ENCODE measurements around the gene SMKR1.

DNA sequence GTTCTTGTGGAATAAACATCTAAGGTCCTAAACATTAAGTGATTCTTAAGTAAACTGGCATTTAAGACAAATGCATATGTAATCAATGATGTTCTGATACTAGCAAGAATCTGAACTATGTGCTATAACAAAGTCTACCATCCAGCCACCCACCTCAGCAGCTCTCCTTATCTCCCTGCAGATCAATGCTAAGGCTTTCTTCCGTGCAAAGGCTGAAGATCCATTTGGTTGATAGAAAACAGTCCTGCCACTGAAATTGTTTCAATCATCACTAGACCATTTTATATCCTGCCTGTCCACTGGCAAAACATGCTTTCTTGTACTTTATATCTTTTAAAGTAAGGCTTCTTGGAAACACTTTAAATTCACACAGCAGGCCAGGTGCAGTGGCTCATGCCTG is 6.3 kb upstream of the SMKR1 start:
- no peak for TF ChIP-seq SIRT6 (IDR thresholded peaks at IDR 0.05; ENCODE audit: low read length)
- TF ChIP-seq, protein P1, sequence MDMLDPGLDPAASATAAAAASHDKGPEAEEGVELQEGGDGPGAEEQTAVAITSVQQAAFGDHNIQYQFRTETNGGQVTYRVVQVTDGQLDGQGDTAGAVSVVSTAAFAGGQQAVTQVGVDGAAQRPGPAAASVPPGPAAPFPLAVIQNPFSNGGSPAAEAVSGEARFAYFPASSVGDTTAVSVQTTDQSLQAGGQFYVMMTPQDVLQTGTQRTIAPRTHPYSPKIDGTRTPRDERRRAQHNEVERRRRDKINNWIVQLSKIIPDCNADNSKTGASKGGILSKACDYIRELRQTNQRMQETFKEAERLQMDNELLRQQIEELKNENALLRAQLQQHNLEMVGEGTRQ (IDR thresholded peaks at IDR 0.05; ENCODE audit: low read length) = no peak
